ENCODE measurements around the gene CHRNA4. TPM values are rescaled to one million over a fixed set of nuclear protein-coding genes. Genes with fewer than 3 reads are reported as not detected.

Gene CHRNA4
- total and polyA plus RNA-seq, 10 of the 15 experiments (the other 5 are each of a cell fraction or from before 2014, with no cell fraction given): 0.04 to 0.41 (median 0.06) TPM; not detected in 5

DNA sequence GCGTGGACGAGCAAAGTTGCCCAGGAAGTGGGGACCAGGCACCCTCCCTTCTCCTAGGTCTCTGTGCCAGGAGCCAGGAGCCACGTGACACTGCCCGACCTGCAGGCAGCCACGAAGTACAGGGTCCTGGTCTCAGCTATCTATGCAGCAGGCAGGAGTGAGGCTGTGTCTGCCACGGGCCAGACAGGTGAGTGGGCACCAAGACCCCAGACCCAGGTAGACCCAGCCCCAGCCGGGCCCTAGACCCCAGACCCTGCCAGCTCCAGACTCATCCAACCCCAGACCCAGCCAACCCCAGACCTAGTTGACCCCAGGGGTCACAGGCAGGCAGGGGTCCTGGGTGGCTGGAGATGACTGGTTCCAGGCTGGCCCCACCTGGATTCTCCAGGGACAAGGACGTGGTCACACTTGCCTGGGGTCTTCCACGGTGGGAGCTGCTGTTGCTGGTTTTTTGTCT, 47.1 kb downstream of the CHRNA4 start (continued):
- TF ChIP-seq FOS (IDR thresholded peaks at IDR 0.05; ENCODE audit: borderline replicate concordance, extremely low read depth, insufficient read length) (no peak), RAD21 (IDR thresholded peaks at IDR 0.05; ENCODE audit: insufficient read depth, low read depth, low read length) (no peak), CEBPB (IDR thresholded peaks at IDR 0.05; ENCODE audit: borderline replicate concordance in 1 of 2, low read depth in 2 of 2, low read length in 2 of 2) (no peak), SPI1 (IDR thresholded peaks at IDR 0.05; ENCODE audit: borderline replicate concordance, insufficient read depth, low read depth, low read length) (no peak), SUPT20H (IDR thresholded peaks at IDR 0.05; ENCODE audit: borderline replicate concordance, control insufficient read depth, low read depth, low read length) (no peak), YBX1 (IDR thresholded peaks at IDR 0.05) (no peak), NR2C1 (IDR thresholded peaks at IDR 0.05) (no peak), PAX8 (IDR thresholded peaks at IDR 0.05) (no peak)
- TF ChIP-seq, protein P1, sequence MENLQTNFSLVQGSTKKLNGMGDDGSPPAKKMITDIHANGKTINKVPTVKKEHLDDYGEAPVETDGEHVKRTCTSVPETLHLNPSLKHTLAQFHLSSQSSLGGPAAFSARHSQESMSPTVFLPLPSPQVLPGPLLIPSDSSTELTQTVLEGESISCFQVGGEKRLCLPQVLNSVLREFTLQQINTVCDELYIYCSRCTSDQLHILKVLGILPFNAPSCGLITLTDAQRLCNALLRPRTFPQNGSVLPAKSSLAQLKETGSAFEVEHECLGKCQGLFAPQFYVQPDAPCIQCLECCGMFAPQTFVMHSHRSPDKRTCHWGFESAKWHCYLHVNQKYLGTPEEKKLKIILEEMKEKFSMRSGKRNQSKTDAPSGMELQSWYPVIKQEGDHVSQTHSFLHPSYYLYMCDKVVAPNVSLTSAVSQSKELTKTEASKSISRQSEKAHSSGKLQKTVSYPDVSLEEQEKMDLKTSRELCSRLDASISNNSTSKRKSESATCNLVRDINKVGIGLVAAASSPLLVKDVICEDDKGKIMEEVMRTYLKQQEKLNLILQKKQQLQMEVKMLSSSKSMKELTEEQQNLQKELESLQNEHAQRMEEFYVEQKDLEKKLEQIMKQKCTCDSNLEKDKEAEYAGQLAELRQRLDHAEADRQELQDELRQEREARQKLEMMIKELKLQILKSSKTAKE (IDR thresholded peaks at IDR 0.05; ENCODE audit: low read depth, poor library complexity, severe bottlenecking): no peak
- TF ChIP-seq, protein P2, sequence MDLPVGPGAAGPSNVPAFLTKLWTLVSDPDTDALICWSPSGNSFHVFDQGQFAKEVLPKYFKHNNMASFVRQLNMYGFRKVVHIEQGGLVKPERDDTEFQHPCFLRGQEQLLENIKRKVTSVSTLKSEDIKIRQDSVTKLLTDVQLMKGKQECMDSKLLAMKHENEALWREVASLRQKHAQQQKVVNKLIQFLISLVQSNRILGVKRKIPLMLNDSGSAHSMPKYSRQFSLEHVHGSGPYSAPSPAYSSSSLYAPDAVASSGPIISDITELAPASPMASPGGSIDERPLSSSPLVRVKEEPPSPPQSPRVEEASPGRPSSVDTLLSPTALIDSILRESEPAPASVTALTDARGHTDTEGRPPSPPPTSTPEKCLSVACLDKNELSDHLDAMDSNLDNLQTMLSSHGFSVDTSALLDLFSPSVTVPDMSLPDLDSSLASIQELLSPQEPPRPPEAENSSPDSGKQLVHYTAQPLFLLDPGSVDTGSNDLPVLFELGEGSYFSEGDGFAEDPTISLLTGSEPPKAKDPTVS (IDR thresholded peaks at IDR 0.05; ENCODE audit: low read depth, low read length): no peak
- TF ChIP-seq, protein P3, sequence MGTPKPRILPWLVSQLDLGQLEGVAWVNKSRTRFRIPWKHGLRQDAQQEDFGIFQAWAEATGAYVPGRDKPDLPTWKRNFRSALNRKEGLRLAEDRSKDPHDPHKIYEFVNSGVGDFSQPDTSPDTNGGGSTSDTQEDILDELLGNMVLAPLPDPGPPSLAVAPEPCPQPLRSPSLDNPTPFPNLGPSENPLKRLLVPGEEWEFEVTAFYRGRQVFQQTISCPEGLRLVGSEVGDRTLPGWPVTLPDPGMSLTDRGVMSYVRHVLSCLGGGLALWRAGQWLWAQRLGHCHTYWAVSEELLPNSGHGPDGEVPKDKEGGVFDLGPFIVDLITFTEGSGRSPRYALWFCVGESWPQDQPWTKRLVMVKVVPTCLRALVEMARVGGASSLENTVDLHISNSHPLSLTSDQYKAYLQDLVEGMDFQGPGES (IDR thresholded peaks at IDR 0.05): no peak
